Measurements from ENCODE around the gene CARD6. TPM values are rescaled to one million over a fixed set of nuclear protein-coding genes. Genes with fewer than 3 reads are reported as not detected.

CARD6 gene
- total and polyA plus RNA-seq, 9 of the 15 experiments (the other 6 are each of a cell fraction or from before 2014, with no cell fraction given) = 3.5 to 8.3 (median 5.9) TPM

DNA sequence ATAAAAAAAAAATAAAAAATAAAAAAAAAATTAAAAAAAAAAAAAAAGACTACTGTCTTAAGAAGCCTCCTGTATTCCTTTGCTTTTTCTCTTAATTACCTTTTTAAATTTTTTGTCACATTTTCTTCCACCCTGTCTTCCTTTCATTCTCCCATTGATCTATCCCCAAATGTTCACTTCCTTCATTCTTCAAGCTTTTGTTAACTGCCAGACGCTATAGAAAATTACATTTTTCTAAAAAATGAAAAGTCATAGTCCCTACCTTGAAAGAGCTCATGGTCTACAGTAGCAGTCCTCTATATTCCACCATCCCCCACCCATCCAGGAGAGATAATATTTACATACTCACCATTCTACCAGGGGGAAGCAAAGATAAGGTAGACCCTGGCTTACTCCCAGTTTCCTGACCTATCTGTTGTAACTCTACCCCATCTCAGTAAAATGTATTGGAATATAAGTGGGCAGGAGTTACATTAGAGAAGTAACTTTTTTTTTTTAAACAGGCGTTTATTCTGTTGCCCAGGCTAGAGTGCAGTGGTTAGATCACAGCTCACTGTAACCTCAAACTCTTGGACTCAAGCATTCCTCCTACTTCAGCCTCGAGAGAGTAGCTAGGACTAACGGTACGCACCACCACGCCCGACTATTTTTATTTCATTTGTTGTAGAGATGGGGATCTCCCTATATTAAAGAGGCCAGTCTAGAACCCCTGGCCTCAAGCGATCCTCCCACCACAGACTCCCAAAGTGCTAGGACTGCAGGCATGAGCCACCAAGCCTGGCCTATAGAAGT is 39.2 kb upstream of the CARD6 start (continued):
- 0 out of 2 replicates have a peak, but pooled peaks have one; percentile 14 for TF ChIP-seq SNIP1 (IDR thresholded peaks at IDR 0.05; ENCODE audit: low read depth)
- TF ChIP-seq ZNF282 (CRISPR knock-in tag; IDR thresholded peaks at IDR 0.05) = no peak
- no peak for TF ChIP-seq POU5F1 (IDR thresholded peaks at IDR 0.05; ENCODE audit: borderline replicate concordance, low read depth, low read length, partially characterized antibody)
- peak; percentile 71; the same call in 1 of the 2 replicates for TF ChIP-seq HLTF (IDR thresholded peaks at IDR 0.05)
- TF ChIP-seq ATF1 (CRISPR knock-in tag; IDR thresholded peaks at IDR 0.05) = no peak
- peak; percentile 49 for TF ChIP-seq ATF1 (tag; IDR thresholded peaks at IDR 0.05)
- TF ChIP-seq BMI1 (IDR thresholded peaks at IDR 0.05; ENCODE audit: low read length) = no peak
- TF ChIP-seq ZNF408 (CRISPR knock-in tag; IDR thresholded peaks at IDR 0.05; ENCODE audit: low read depth) = no peak
- peak; percentile 80 for TF ChIP-seq MTA2 (IDR thresholded peaks at IDR 0.05; ENCODE audit: low read depth)
- peak; percentile 84; the same call in 1 of the 2 replicates for TF ChIP-seq PML (IDR thresholded peaks at IDR 0.05; ENCODE audit: low read length)
- TF ChIP-seq FOXM1 (IDR thresholded peaks at IDR 0.05; ENCODE audit: low read depth) = peak; percentile 62; the same call in 1 of the 2 replicates
- no peak for TF ChIP-seq FOXM1 (CRISPR knock-in tag; IDR thresholded peaks at IDR 0.05; ENCODE audit: low read depth)
- TF ChIP-seq HES1 (IDR thresholded peaks at IDR 0.05; ENCODE audit: low read depth) = peak; percentile 69
- TF ChIP-seq KLF10 (CRISPR knock-in tag; IDR thresholded peaks at IDR 0.05) = no peak
- peak; percentile 90 for TF ChIP-seq NCOR1 (IDR thresholded peaks at IDR 0.05)
- TF ChIP-seq, protein P1, sequence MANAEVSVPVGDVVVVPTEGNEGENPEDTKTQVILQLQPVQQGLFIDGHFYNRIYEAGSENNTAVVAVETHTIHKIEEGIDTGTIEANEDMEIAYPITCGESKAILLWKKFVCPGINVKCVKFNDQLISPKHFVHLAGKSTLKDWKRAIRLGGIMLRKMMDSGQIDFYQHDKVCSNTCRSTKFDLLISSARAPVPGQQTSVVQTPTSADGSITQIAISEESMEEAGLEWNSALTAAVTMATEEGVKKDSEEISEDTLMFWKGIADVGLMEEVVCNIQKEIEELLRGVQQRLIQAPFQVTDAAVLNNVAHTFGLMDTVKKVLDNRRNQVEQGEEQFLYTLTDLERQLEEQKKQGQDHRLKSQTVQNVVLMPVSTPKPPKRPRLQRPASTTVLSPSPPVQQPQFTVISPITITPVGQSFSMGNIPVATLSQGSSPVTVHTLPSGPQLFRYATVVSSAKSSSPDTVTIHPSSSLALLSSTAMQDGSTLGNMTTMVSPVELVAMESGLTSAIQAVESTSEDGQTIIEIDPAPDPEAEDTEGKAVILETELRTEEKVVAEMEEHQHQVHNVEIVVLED (CRISPR knock-in tag; IDR thresholded peaks at IDR 0.05) = no peak
- TF ChIP-seq MTF1 (CRISPR knock-in tag; IDR thresholded peaks at IDR 0.05; ENCODE audit: borderline replicate concordance) = no peak
- no peak for TF ChIP-seq CEBPZ (IDR thresholded peaks at IDR 0.05; ENCODE audit: borderline replicate concordance, low read depth, low read length)
- peak; percentile 79; the same call in 1 of the 2 replicates for TF ChIP-seq TARDBP (IDR thresholded peaks at IDR 0.05)
- TF ChIP-seq EP400 (IDR thresholded peaks at IDR 0.05) = peak; percentile 81
- peak; percentile 60; the same call in 1 of the 2 replicates for TF ChIP-seq ZNF589 (CRISPR knock-in tag; IDR thresholded peaks at IDR 0.05; ENCODE audit: low read depth)
- TF ChIP-seq ZNF644 (tag; IDR thresholded peaks at IDR 0.05; ENCODE audit: low read depth) = peak; percentile 59; the same call in 1 of the 2 replicates
- TF ChIP-seq EHMT2 (IDR thresholded peaks at IDR 0.05) = peak; percentile 60; the same call in 1 of the 2 replicates
